DOHH2 (cell line): ENCODE data around the gene CYTH4.

ENCODE experiments used
- EZH2phosphoT487 ChIP-seq: fragments of 200-600 bp; sonication (generic); IDR thresholded peaks from 2 replicates; pipeline ENCODE4 v1.6.1; 2017; ENCODE audit warnings: borderline replicate concordance, mild to moderate bottlenecking, antibody characterized with exemption, low read length, moderate library complexity, mixed read lengths
- TF ChIP-seq, protein P1 (sequence below): fragments of 200-600 bp; sonication (generic); IDR thresholded peaks from one replicate; pipeline ENCODE4 v1.5.1; 2014; ENCODE audit warnings: antibody characterized with exemption, mild to moderate bottlenecking, low read depth, low read length; ENCODE audit not compliant: poor library complexity, severe bottlenecking

DNA sequence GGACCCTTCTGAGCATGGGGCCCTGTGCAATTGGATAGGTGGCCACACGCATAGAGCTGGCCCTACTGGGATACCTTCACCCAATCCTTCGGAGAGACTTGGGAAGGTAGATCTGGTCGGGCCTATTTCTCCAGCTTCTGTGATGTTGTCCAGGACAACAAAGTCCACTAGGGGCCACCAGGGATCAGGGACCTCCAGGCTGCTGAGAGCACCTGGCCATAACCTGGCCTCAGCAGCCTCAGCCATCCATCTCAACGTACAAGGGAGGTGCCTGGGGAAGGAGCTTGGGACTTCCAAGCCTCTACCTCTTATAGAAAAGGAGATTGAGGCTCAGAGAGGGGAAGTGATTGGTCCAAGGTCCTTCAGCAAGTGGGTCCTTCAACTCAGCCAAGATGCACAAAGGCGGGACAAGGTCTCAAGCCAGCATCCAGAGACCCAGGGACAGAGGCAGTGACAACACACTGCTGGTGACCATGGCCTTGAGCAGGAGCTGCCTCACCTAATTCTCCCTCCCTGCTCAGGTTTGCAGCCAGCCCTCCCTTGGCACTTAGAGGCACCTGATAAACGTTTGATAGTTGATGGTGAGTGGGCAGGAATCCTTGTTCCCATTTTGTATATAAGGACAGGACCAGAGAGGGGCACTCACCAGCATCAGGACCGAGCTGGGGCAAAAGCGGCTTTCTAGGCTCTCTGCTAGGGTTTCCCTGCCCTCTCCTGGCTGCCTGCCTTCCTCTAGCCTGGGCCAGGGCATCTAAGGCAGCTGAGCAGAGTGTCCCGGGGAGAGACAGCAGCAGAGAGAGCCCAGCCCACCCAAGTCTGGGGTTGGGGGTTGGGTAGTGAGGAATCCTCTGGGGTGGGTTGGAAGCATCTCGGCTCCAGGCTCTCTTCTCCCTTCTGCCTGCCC is 42.7 kb upstream of the CYTH4 start:
- TF ChIP-seq, protein P1, sequence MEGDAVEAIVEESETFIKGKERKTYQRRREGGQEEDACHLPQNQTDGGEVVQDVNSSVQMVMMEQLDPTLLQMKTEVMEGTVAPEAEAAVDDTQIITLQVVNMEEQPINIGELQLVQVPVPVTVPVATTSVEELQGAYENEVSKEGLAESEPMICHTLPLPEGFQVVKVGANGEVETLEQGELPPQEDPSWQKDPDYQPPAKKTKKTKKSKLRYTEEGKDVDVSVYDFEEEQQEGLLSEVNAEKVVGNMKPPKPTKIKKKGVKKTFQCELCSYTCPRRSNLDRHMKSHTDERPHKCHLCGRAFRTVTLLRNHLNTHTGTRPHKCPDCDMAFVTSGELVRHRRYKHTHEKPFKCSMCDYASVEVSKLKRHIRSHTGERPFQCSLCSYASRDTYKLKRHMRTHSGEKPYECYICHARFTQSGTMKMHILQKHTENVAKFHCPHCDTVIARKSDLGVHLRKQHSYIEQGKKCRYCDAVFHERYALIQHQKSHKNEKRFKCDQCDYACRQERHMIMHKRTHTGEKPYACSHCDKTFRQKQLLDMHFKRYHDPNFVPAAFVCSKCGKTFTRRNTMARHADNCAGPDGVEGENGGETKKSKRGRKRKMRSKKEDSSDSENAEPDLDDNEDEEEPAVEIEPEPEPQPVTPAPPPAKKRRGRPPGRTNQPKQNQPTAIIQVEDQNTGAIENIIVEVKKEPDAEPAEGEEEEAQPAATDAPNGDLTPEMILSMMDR: no peak
- TF ChIP-seq EZH2phosphoT487: no peak
